Right lobe of liver (tissue), 6 donors: ENCODE data around the gene DUSP18. TPM values are rescaled to one million over a fixed set of nuclear protein-coding genes. Genes with fewer than 3 reads are reported as not detected.

Source experiments
- ATAC-seq, 4 donors: fragments of 200-7000 bp; cut with Tn5 transposase; one replicate each; pipeline ENCODE4 v1.9.1; 2020; ENCODE audit warnings: mild to moderate bottlenecking in 4 of 4, moderate library complexity in 4 of 4
- DNase-seq, 3 donors: peaks; one replicate each; pipeline ENCODE4 v3.0.0-alpha.2; 2020
- H3K27ac ChIP-seq, 3 donors: fragments of 200-600 bp; one replicate each; pipeline ENCODE4 v1.8.0; 2022
- H3K27me3 ChIP-seq, 2 donors: fragments of 200-600 bp; one replicate each; pipeline ENCODE4 v1.8.0; 2022
- H3K36me3 ChIP-seq, 4 donors: fragments of 200-600 bp; sonication (generic) in 1 of 4; one replicate each; pipeline versions ENCODE4 v1.5.1 to v1.8.0; 2017 to 2022; ENCODE audit warnings: control low read depth in 1 of 4
- H3K4me1 ChIP-seq, 4 donors: fragments of 200-600 bp; sonication (generic) in 1 of 4; one replicate each; pipeline versions ENCODE4 v1.5.1 to v1.8.0; 2017 to 2022; ENCODE audit warnings: control low read depth in 1 of 4
- H3K4me3 ChIP-seq, 3 donors: fragments of 200-600 bp; one replicate each; pipeline ENCODE4 v1.8.0; 2022
- H3K9me3 ChIP-seq, 4 donors: fragments of 200-600 bp; sonication (generic) in 1 of 4; one replicate each; pipeline versions ENCODE4 v1.5.1 to v1.8.0; 2017 to 2022; ENCODE audit warnings: control low read depth in 1 of 4
- POLR2A ChIP-seq: fragments of 450-650 bp; IDR thresholded peaks from one replicate; pipeline ENCODE4 v1.6.1; 2017; ENCODE audit warnings: antibody characterized with exemption, mild to moderate bottlenecking
- WGBS: methylation state at CpG from one replicate; pipeline ENCODE4 v1.1.6; 2018; ENCODE audit warnings: low coverage, low lambda C conversion rate; ENCODE audit not compliant: insufficient coverage; ENCODE audit errors: missing lambda C conversion rate; 5-methylcytosine and 5-hydroxymethylcytosine counted together
- intact Hi-C, 2 donors: fragments of 100-400 bp; cut with DNase I; formaldehyde crosslinking; loops; one replicate each; pipeline versions ENCODE4 v1.11.2 to v1.14.1; 2022
- total RNA-seq, 6 experiments: library from RNA; depleted of rRNA in 2 of 6; stranded (reverse); fragments of >200 nt in 2 of 6; fragmentation: NEBNext Ultra II Directional in 3 of 6; extraction: Animal tissue kit (Norgen Biotek cat#: 25700) in 3 of 6; gene quantifications; one replicate each; pipeline versions ENCODE4 v1.1.0 to v1.2.4, GENCODE V29; 2016 to 2023
- TF ChIP-seq, protein P1 (sequence below), 4 donors: fragments of 200-600 bp in 3 of 4; fragments of 450-650 bp in 1 of 4; IDR thresholded peaks; one replicate each; pipeline versions ENCODE4 v1.5.1 to v1.8.0; 2016 to 2022; ENCODE audit warnings: antibody characterized with exemption in 4 of 4, mild to moderate bottlenecking in 2 of 4
- donor health status: DM: no; HTN: yes; CAD: no.
- donor health status: DM: no; HTN: no; CAD: no.
- donor health status: DM: no; HTN: no; CAD: no.
- donor health status: DM: no; HTN: yes; CAD: no.
- donor health status: DM: no; HTN: yes; CAD: no.

DUSP18 gene
- total RNA-seq, 6 experiments from 2014 or later = 0.97 to 3.1 (median 2.2) TPM

DNA sequence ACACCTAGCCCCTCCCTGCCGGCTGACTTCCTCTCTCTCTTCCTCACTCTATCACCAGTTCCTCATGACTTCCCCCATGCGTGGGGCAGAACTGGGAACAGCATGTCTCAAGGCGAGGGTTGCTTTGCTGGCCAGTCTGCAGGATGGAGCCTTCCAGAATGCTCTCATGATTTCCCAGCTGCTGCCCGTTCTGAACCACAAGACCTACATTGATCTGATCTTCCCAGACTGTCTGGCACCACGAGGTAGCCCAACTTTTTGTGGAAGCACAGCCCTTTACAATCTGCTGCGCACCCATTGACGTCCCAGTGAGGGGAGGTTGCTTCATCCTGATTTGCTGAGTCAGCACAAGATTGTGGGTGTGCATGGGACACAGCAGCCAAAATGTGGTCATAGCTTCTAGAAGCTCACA, 52.1 kb downstream of the DUSP18 start:
- TF ChIP-seq, protein P1, sequence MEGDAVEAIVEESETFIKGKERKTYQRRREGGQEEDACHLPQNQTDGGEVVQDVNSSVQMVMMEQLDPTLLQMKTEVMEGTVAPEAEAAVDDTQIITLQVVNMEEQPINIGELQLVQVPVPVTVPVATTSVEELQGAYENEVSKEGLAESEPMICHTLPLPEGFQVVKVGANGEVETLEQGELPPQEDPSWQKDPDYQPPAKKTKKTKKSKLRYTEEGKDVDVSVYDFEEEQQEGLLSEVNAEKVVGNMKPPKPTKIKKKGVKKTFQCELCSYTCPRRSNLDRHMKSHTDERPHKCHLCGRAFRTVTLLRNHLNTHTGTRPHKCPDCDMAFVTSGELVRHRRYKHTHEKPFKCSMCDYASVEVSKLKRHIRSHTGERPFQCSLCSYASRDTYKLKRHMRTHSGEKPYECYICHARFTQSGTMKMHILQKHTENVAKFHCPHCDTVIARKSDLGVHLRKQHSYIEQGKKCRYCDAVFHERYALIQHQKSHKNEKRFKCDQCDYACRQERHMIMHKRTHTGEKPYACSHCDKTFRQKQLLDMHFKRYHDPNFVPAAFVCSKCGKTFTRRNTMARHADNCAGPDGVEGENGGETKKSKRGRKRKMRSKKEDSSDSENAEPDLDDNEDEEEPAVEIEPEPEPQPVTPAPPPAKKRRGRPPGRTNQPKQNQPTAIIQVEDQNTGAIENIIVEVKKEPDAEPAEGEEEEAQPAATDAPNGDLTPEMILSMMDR (IDR thresholded peaks at IDR 0.05) = no peak
- no peak for TF ChIP-seq POLR2A
- H3K36me3 ChIP-seq = peaks cover 0 to 3% (median 0%) of the 10 kb centered on the region in 4 donors
- ATAC-seq (peak in 2 of 4 donors; percentile 24 to 37), DNase-seq (no peak)
- no peak overlapping the region for H3K27ac ChIP-seq
- no peaks in the 10 kb centered on the region for H3K9me3 ChIP-seq
- intact Hi-C loops = no loop called here
- WGBS = 86% methylated on average over 4 of the region's 7 CpGs
- no peaks in the 10 kb centered on the region for H3K27me3 ChIP-seq
- H3K4me1 ChIP-seq = no peaks in the 10 kb centered on the region
- H3K4me3 ChIP-seq = no peak overlapping the region

- no peaks in the 10 kb centered on the region for H3K4me1 ChIP-seq
- H3K36me3 ChIP-seq = peaks cover 0 to 3% (median 0%) of the 10 kb centered on the region in 4 donors
- intact Hi-C loops = no loop called here
- no peaks in the 10 kb centered on the region for H3K9me3 ChIP-seq
- H3K27ac ChIP-seq = no peak overlapping the region
- H3K4me3 ChIP-seq = no peak overlapping the region
- TF ChIP-seq, protein P1 (IDR thresholded peaks at IDR 0.05) = no peak
- no peak for TF ChIP-seq POLR2A
- H3K27me3 ChIP-seq = no peaks in the 10 kb centered on the region
- ATAC-seq = no peak
- no peak for DNase-seq
Measured at GRCh38 chr22:30614879-30615278, 52.8 kb downstream of the DUSP18 start.

GRCh38 chr22:30614268-30614667, 53.4 kb downstream of the DUSP18 start:
- H3K4me1 ChIP-seq = no peaks in the 10 kb centered on the region
- no peak overlapping the region for H3K27ac ChIP-seq
- H3K36me3 ChIP-seq = peaks cover 0 to 3% (median 0%) of the 10 kb centered on the region in 4 donors
- ATAC-seq (no peak), DNase-seq (no peak)
- intact Hi-C loops = no loop called here
- H3K9me3 ChIP-seq = no peaks in the 10 kb centered on the region
- no peak for TF ChIP-seq POLR2A
- TF ChIP-seq, protein P1 (IDR thresholded peaks at IDR 0.05) = no peak
- no peaks in the 10 kb centered on the region for H3K27me3 ChIP-seq
- no CpG with 5 or more reads among the region's 7 CpGs for WGBS
- no peak overlapping the region for H3K4me3 ChIP-seq

- peaks cover 0 to 3% (median 0%) of the 10 kb centered on the region in 4 donors for H3K36me3 ChIP-seq
Measured at GRCh38 chr22:30612789-30613188, 54.9 kb downstream of the DUSP18 start.

More at GRCh38 chr22:30612789-30613188, 54.9 kb downstream of the DUSP18 start:
- intact Hi-C loops = no loop called here
- no peak overlapping the region for H3K4me3 ChIP-seq
- 92% methylated on average over 2 of the region's 8 CpGs for WGBS
- ATAC-seq = no peak
- H3K27me3 ChIP-seq = no peaks in the 10 kb centered on the region
- no peak overlapping the region for H3K27ac ChIP-seq
- no peaks in the 10 kb centered on the region for H3K4me1 ChIP-seq
- no peaks in the 10 kb centered on the region for H3K9me3 ChIP-seq
- DNase-seq = no peak
- TF ChIP-seq, protein P1 (IDR thresholded peaks at IDR 0.05) = no peak
- TF ChIP-seq POLR2A = no peak

Other genes starting within 250 kb of the DUSP18 start
- 10 to 100 TPM in 3 of 6 experiments, 1 to 10 TPM in 3; 4.2 to 30.1 (median 9.1) TPM for gene MTFP1, start 242.1 kb downstream of the DUSP18 start, total RNA-seq
- gene SEC14L3, start 195.9 kb downstream of the DUSP18 start, total RNA-seq = 1 to 10 TPM in 1 of 6 experiments, under 1 TPM in 3, not detected in 2; 0.31 to 1.1 (median 0.55) TPM
- gene SEC14L4, start 162.2 kb downstream of the DUSP18 start, total RNA-seq = 10 to 100 TPM in 5 of 6 experiments, 1 to 10 TPM in 1; 9.4 to 27.7 (median 17.9) TPM
- under 1 TPM in 5 of 6 experiments, not detected in 1; 0.06 to 0.39 (median 0.12) TPM for gene SEC14L6, start 121.1 kb downstream of the DUSP18 start, total RNA-seq
- 1 to 10 TPM in 5 of 6 experiments, under 1 TPM in 1; 0.58 to 7.0 (median 3.3) TPM for gene GAL3ST1, start 93.2 kb downstream of the DUSP18 start, total RNA-seq
- gene PES1, start 76.0 kb downstream of the DUSP18 start, total RNA-seq = 10 to 100 TPM; 21.9 to 35.7 (median 31.4) TPM
- 10 to 100 TPM in 5 of 6 experiments, 1 to 10 TPM in 1; 8.9 to 14.6 (median 12.8) TPM for gene TCN2, start 60.7 kb downstream of the DUSP18 start, total RNA-seq
- 1 to 10 TPM in 2 of 6 experiments, under 1 TPM in 4; 0.22 to 1.7 (median 0.48) TPM for gene SLC35E4, start 32.1 kb downstream of the DUSP18 start, total RNA-seq
- gene OSBP2, start 27.0 kb upstream of the DUSP18 start, total RNA-seq = 1 to 10 TPM in 3 of 6 experiments, under 1 TPM in 3; 0.31 to 3.4 (median 0.93) TPM